PFSK-1 (cell line): Measurements from ENCODE around the gene C16orf96.

Experiments used
- FOXP2 ChIP-seq: optimal IDR thresholded peaks from 2 replicates; pipeline ENCODE3; 2011; ENCODE audit warnings: borderline replicate concordance, control low read depth, inconsistent platforms; ENCODE audit not compliant: insufficient read depth; ENCODE audit errors: extremely low read length, extremely low read depth
- POLR2AphosphoS5 ChIP-seq: IDR thresholded peaks from 2 replicates; pipeline ENCODE4 v1.6.1; 2012; ENCODE audit warnings: low read depth, mild to moderate bottlenecking, control low read depth, low read length, moderate library complexity
- REST ChIP-seq, 2 experiments: IDR thresholded peaks; 2 replicates each; pipeline versions ENCODE4 v1.6.1 to v1.8.0; 2011 to 2012; ENCODE audit warnings: low read depth in 2 of 2, low read length in 2 of 2, control low read depth in 1 of 2, inconsistent platforms in 1 of 2, mild to moderate bottlenecking in 1 of 2, moderate library complexity in 1 of 2; ENCODE audit not compliant: insufficient read depth in 1 of 2
- SIN3A ChIP-seq: IDR thresholded peaks from 2 replicates; pipeline ENCODE4 v1.6.1; 2012; ENCODE audit warnings: mild to moderate bottlenecking, low read length, moderate library complexity, borderline replicate concordance; ENCODE audit not compliant: insufficient read depth
- TAF1 ChIP-seq: IDR thresholded peaks from 2 replicates; pipeline ENCODE4 v1.6.1; 2012; ENCODE audit warnings: low read length, control low read depth, borderline replicate concordance; ENCODE audit not compliant: insufficient read depth

GRCh38 chr16:4514606-4515005 lies 41.5 kb upstream of the C16orf96 start:
- TF ChIP-seq TAF1: no peak
- no peak for TF ChIP-seq POLR2AphosphoS5
- no peak for TF ChIP-seq REST (IDR thresholded peaks at IDR 0.05; ENCODE audit: insufficient read depth in 1 of 2, low read depth in 2 of 2, low read length in 2 of 2)
- TF ChIP-seq SIN3A: no peak
- TF ChIP-seq FOXP2: no peak
